HCT116 (cell line): ENCODE measurements around the gene KXD1.

Experiments used
- POLR2A ChIP-seq: IDR thresholded peaks from 2 replicates; pipeline ENCODE4 v1.7.0; 2011; ENCODE audit warnings: borderline replicate concordance; ENCODE audit not compliant: insufficient read depth, insufficient read length; ENCODE audit errors: extremely low read depth
- TCF7L2 ChIP-seq: IDR thresholded peaks from 2 replicates; pipeline ENCODE4 v1.7.0; 2011; ENCODE audit warnings: borderline replicate concordance, inconsistent platforms; ENCODE audit not compliant: insufficient read depth, insufficient read length; ENCODE audit errors: extremely low read depth
- TF ChIP-seq, protein P1 (sequence below), 3 experiments: fragments of 200-600 bp in 1 of 3; sonication (generic) in 1 of 3; IDR thresholded peaks in 2 of 3; conservative IDR thresholded peaks in 1 of 3; 2 replicates each; pipeline ENCODE4 v1.5.1; 2012 to 2017; ENCODE audit warnings: low read depth in 2 of 3, low read length in 2 of 3, antibody characterized with exemption in 1 of 3, borderline replicate concordance in 1 of 3, control low read depth in 1 of 3, mild to moderate bottlenecking in 1 of 3, mixed read lengths in 1 of 3, mixed run types in 1 of 3, moderate library complexity in 1 of 3; ENCODE audit not compliant: insufficient read depth in 1 of 3
- TF ChIP-seq, protein P2 (sequence below): IDR thresholded peaks from 2 replicates; pipeline ENCODE4 v1.6.1; 2012
- TF ChIP-seq, protein P3 (sequence below): IDR thresholded peaks from 2 replicates; pipeline ENCODE4 v1.6.1; 2011; ENCODE audit warnings: mild to moderate bottlenecking, low read length, moderate library complexity; ENCODE audit not compliant: insufficient replicate concordance; ENCODE audit errors: extremely low read depth

DNA sequence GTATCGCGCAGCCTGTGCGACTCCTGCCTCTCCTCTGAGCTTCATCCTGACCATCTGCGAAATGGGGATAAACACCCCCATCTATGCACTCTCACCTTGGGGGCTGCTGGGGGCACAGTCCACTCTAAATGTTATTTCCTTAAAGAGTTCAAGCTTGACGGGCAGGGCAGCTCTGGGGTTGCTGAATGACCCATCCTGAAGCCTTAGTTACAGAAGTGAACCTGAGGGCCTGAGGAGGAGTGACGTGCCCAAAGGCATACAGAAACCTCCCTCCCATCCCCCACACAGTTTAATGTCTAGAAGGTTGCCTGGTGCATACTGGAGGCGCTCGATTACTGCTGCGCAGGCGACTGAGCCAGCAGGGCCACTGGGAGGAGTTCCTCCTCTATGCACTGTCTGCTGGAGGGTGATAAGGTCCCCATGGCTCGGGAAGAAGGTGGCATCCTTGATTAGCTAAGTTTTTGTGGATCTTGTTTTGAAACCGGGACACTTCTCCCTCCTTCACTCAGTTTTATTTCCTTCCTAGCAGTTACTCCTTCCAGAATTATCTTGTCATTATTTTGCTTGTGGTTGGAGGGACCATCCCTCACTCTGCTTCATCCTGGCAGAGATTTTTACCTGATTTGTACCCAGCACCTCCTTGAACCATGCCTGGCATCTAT lies 13.7 kb upstream of the KXD1 start:
- TF ChIP-seq, protein P1, sequence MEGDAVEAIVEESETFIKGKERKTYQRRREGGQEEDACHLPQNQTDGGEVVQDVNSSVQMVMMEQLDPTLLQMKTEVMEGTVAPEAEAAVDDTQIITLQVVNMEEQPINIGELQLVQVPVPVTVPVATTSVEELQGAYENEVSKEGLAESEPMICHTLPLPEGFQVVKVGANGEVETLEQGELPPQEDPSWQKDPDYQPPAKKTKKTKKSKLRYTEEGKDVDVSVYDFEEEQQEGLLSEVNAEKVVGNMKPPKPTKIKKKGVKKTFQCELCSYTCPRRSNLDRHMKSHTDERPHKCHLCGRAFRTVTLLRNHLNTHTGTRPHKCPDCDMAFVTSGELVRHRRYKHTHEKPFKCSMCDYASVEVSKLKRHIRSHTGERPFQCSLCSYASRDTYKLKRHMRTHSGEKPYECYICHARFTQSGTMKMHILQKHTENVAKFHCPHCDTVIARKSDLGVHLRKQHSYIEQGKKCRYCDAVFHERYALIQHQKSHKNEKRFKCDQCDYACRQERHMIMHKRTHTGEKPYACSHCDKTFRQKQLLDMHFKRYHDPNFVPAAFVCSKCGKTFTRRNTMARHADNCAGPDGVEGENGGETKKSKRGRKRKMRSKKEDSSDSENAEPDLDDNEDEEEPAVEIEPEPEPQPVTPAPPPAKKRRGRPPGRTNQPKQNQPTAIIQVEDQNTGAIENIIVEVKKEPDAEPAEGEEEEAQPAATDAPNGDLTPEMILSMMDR (IDR thresholded peaks at IDR 0.05 in 2 of 3, conservative IDR thresholded peaks at IDR 0.05 in 1 of 3; ENCODE audit: borderline replicate concordance in 1 of 3, insufficient read depth in 1 of 3, low read depth in 2 of 3, low read length in 2 of 3) = peak in 2 of 3 experiments; percentile 20 to 30; a peak in 3 of 6 replicates
- TF ChIP-seq, protein P2, sequence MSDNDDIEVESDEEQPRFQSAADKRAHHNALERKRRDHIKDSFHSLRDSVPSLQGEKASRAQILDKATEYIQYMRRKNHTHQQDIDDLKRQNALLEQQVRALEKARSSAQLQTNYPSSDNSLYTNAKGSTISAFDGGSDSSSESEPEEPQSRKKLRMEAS = peak; percentile 37; the same call in 1 of the 2 replicates
- TF ChIP-seq POLR2A = no peak
- TF ChIP-seq TCF7L2 = no peak
- TF ChIP-seq, protein P3, sequence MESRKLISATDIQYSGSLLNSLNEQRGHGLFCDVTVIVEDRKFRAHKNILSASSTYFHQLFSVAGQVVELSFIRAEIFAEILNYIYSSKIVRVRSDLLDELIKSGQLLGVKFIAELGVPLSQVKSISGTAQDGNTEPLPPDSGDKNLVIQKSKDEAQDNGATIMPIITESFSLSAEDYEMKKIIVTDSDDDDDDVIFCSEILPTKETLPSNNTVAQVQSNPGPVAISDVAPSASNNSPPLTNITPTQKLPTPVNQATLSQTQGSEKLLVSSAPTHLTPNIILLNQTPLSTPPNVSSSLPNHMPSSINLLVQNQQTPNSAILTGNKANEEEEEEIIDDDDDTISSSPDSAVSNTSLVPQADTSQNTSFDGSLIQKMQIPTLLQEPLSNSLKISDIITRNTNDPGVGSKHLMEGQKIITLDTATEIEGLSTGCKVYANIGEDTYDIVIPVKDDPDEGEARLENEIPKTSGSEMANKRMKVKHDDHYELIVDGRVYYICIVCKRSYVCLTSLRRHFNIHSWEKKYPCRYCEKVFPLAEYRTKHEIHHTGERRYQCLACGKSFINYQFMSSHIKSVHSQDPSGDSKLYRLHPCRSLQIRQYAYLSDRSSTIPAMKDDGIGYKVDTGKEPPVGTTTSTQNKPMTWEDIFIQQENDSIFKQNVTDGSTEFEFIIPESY = no peak
